Coronary artery (tissue), 2 donors: ENCODE data around the gene UNK.

Experiments used
- DNase-seq: peaks from one replicate; pipeline ENCODE4 v3.0.0-alpha.2; 2017; ENCODE audit warnings: low spot score
- H3K27ac ChIP-seq, 2 donors: fragments of 200-600 bp; sonication (generic); one replicate each; pipeline ENCODE4 v1.5.1; 2016 to 2019
- H3K4me3 ChIP-seq: fragments of 200-600 bp; sonication (generic); 2 replicates; pipeline ENCODE4 v1.5.1; 2016; ENCODE audit warnings: mild to moderate bottlenecking, moderate library complexity
- CTCF ChIP-seq: fragments of 200-600 bp; sonication (generic); IDR thresholded peaks from one replicate; pipeline ENCODE4 v1.5.1; 2019; ENCODE audit warnings: antibody characterized with exemption

UNK gene

GRCh38 chr17:75784473-75785015, at the start of gene UNK:
UNK (plus strand) TSS chr17:75784806; CDS start chr17:75784881, 75 bp downstream.
- no peak for TF ChIP-seq CTCF
- Histone ChIP-seq H3K4me3 (peak within 1 kb of the TSS; percentile 87), H3K27ac (peak within 1 kb of the TSS; percentile 98 to 99)
- DNase-seq, result peak; percentile 99

- no peak for DNase-seq
- Histone ChIP-seq H3K4me3 (no peak overlapping the region), H3K27ac (no peak overlapping the region)
- no peak for TF ChIP-seq CTCF
These were observed 48.3 kb upstream of the UNK start for GRCh38 chr17:75736173-75736835.

- H3K4me3 ChIP-seq, result no peak overlapping the region
- no peak overlapping the region for H3K27ac ChIP-seq
- DNase-seq, result no peak
- no peak for TF ChIP-seq CTCF
These were observed 47.3 kb upstream of the UNK start for GRCh38 chr17:75737133-75737962.

- Histone ChIP-seq H3K4me3 (no peak overlapping the region), H3K27ac (peak overlapping the region in 1 of 2 donors; percentile 11)
- TF ChIP-seq CTCF, result no peak
- no peak for DNase-seq
These were observed 46.3 kb upstream of the UNK start for GRCh38 chr17:75738218-75738802.

- no peak overlapping the region for H3K4me3 ChIP-seq
- H3K27ac ChIP-seq, result no peak overlapping the region
- TF ChIP-seq CTCF, result no peak
- DNase-seq, result no peak
These were observed 45.4 kb upstream of the UNK start for GRCh38 chr17:75739174-75739573.

GRCh38 chr17:75739801-75740200, 44.8 kb upstream of the UNK start:
- TF ChIP-seq CTCF, result no peak
- DNase-seq, result no peak
- no peak overlapping the region for H3K27ac ChIP-seq
- no peak overlapping the region for H3K4me3 ChIP-seq
